GM23338 (cell line): Measurements from ENCODE around the gene PRDM1.

Experiments
- EZH2 ChIP-seq: fragments of 200-600 bp; sonication (generic); IDR thresholded peaks from one replicate; pipeline ENCODE4 v1.8.0; 2017; ENCODE audit warnings: antibody characterized with exemption, mild to moderate bottlenecking, low read depth; ENCODE audit not compliant: unreplicated experiment
- JUNB ChIP-seq: IDR thresholded peaks from one replicate; pipeline ENCODE4 v1.6.1; 2016; ENCODE audit warnings: antibody characterized with exemption; ENCODE audit not compliant: unreplicated experiment
- POLR2AphosphoS5 ChIP-seq: IDR thresholded peaks from 2 replicates; pipeline ENCODE4 v1.6.1; 2016; ENCODE audit warnings: antibody characterized with exemption, low read depth
- TF ChIP-seq, protein P1 (sequence below), 2 experiments: fragments of 200-600 bp in 1 of 2; sonication (generic) in 1 of 2; conservative IDR thresholded peaks; 2 replicates each; pipeline versions ENCODE4 v1.5.1 to v1.6.1; 2016 to 2017; ENCODE audit warnings: antibody characterized with exemption in 2 of 2, low read depth in 2 of 2, mild to moderate bottlenecking in 2 of 2, moderate library complexity in 1 of 2
- TF ChIP-seq, protein P2 (sequence below): IDR thresholded peaks from one replicate; pipeline ENCODE4 v1.6.1; 2018; ENCODE audit warnings: antibody characterized with exemption; ENCODE audit not compliant: unreplicated experiment

DNA sequence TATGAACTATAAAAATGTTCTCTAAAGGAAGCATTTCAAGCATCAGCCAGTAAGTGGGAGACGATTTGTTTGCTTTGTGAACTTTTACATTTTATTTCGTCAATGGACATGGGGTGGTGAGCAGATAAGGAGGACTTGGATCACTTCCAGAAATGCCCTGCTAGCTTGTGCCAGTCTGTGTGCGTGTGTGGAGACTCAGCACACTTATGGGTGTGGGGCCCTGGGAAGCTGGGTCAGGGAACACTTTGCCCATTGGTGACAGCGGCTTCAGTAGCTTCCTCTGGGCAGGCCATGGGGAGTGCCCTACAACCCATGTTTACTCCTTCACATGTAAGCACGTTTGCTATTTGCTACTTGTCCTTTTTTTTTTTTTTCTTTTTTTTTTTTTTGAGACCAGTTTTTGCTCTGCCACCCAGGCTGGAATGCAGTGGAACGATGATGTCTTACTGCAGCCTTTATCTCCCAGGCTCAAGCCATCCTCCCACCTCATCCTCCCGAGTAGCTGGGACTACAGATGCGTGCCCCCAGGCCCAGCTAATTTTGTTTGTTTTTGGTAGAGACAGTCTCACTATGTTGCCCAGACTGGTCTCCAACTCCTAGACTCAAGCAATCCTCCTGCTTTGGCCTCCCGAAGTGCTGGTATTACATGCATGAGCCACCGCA lies 24.2 kb downstream of the PRDM1 start:
- TF ChIP-seq EZH2 (no peak), JUNB (no peak), POLR2AphosphoS5 (no peak)
- TF ChIP-seq, protein P1, sequence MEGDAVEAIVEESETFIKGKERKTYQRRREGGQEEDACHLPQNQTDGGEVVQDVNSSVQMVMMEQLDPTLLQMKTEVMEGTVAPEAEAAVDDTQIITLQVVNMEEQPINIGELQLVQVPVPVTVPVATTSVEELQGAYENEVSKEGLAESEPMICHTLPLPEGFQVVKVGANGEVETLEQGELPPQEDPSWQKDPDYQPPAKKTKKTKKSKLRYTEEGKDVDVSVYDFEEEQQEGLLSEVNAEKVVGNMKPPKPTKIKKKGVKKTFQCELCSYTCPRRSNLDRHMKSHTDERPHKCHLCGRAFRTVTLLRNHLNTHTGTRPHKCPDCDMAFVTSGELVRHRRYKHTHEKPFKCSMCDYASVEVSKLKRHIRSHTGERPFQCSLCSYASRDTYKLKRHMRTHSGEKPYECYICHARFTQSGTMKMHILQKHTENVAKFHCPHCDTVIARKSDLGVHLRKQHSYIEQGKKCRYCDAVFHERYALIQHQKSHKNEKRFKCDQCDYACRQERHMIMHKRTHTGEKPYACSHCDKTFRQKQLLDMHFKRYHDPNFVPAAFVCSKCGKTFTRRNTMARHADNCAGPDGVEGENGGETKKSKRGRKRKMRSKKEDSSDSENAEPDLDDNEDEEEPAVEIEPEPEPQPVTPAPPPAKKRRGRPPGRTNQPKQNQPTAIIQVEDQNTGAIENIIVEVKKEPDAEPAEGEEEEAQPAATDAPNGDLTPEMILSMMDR (conservative IDR thresholded peaks at IDR 0.05; ENCODE audit: low read depth in 2 of 2), result no peak
- TF ChIP-seq, protein P2, sequence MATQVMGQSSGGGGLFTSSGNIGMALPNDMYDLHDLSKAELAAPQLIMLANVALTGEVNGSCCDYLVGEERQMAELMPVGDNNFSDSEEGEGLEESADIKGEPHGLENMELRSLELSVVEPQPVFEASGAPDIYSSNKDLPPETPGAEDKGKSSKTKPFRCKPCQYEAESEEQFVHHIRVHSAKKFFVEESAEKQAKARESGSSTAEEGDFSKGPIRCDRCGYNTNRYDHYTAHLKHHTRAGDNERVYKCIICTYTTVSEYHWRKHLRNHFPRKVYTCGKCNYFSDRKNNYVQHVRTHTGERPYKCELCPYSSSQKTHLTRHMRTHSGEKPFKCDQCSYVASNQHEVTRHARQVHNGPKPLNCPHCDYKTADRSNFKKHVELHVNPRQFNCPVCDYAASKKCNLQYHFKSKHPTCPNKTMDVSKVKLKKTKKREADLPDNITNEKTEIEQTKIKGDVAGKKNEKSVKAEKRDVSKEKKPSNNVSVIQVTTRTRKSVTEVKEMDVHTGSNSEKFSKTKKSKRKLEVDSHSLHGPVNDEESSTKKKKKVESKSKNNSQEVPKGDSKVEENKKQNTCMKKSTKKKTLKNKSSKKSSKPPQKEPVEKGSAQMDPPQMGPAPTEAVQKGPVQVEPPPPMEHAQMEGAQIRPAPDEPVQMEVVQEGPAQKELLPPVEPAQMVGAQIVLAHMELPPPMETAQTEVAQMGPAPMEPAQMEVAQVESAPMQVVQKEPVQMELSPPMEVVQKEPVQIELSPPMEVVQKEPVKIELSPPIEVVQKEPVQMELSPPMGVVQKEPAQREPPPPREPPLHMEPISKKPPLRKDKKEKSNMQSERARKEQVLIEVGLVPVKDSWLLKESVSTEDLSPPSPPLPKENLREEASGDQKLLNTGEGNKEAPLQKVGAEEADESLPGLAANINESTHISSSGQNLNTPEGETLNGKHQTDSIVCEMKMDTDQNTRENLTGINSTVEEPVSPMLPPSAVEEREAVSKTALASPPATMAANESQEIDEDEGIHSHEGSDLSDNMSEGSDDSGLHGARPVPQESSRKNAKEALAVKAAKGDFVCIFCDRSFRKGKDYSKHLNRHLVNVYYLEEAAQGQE, result no peak
